Fibroblast of lung (primary cell): Measurements from ENCODE around the gene KEL. TPM values are rescaled to one million over a fixed set of nuclear protein-coding genes. Genes with fewer than 3 reads are reported as not detected.
A peak's percentile ranks its signal among the peaks of the same experiment; 100 is the strongest.

Source experiments
- DNase-seq, 2 donors: peaks; one replicate each; pipeline versions ENCODE4 v3.0.0 to v3.0.0-alpha.2; 2010; ENCODE audit warnings: low read depth in 2 of 2
- H2AFZ ChIP-seq: 2 replicates; pipeline ENCODE4 v1.5.1; 2012; ENCODE audit warnings: low read length, control low read depth, inconsistent platforms
- H3K27ac ChIP-seq: 2 replicates; pipeline ENCODE4 v1.5.1; 2011; ENCODE audit warnings: low read length, control low read depth; ENCODE audit not compliant: insufficient read depth
- H3K27me3 ChIP-seq: 2 replicates; pipeline ENCODE4 v1.5.1; 2011; ENCODE audit warnings: mild to moderate bottlenecking, low read length; ENCODE audit not compliant: control insufficient read depth, insufficient read depth
- H3K36me3 ChIP-seq: 2 replicates; pipeline ENCODE4 v1.5.1; 2011; ENCODE audit warnings: low read length; ENCODE audit not compliant: control insufficient read depth, insufficient read depth
- H3K4me1 ChIP-seq: 2 replicates; pipeline ENCODE4 v1.5.1; 2011; ENCODE audit warnings: low read length; ENCODE audit not compliant: control insufficient read depth, insufficient read depth; ENCODE audit errors: extremely low read depth
- H3K4me2 ChIP-seq: 2 replicates; pipeline ENCODE4 v1.5.1; 2011; ENCODE audit warnings: low read length, control low read depth; ENCODE audit not compliant: insufficient read depth; ENCODE audit errors: extremely low read depth
- H3K4me3 ChIP-seq, 4 experiments: fragments of 200-600 bp in 1 of 4; sonication (generic) in 1 of 4; replicated peaks in 1 of 4; 2 replicates each; pipeline ENCODE4 v1.5.1; 2011 to 2016; ENCODE audit warnings: low read length in 4 of 4, low read depth in 3 of 4, mild to moderate bottlenecking in 3 of 4, control low read depth in 2 of 4, inconsistent platforms in 1 of 4, mixed read lengths in 1 of 4; ENCODE audit not compliant: insufficient read depth in 1 of 4; ENCODE audit errors: control extremely low read depth in 1 of 4
- H3K79me2 ChIP-seq: 2 replicates; pipeline ENCODE4 v1.5.1; 2012; ENCODE audit warnings: mild to moderate bottlenecking, low read length, inconsistent platforms; ENCODE audit not compliant: control insufficient read depth, insufficient read depth
- H3K9ac ChIP-seq: 2 replicates; pipeline ENCODE4 v1.5.1; 2011; ENCODE audit warnings: mild to moderate bottlenecking, low read length, control low read depth; ENCODE audit not compliant: insufficient read depth
- H3K9me3 ChIP-seq: 2 replicates; pipeline ENCODE4 v1.5.1; 2012; ENCODE audit warnings: low read depth, low read length; ENCODE audit not compliant: control insufficient read depth, insufficient read depth
- H4K20me1 ChIP-seq: 2 replicates; pipeline ENCODE4 v1.5.1; 2011; ENCODE audit warnings: low read length; ENCODE audit not compliant: control insufficient read depth, insufficient read depth; ENCODE audit errors: extremely low read depth
- EZH2 ChIP-seq: IDR thresholded peaks from 2 replicates; pipeline ENCODE4 v1.5.1; 2012; ENCODE audit warnings: low read length, control low read depth, mild to moderate bottlenecking; ENCODE audit errors: missing control alignments
- polyA plus RNA-seq, 2 donors: library from polyadenylated mRNA; depleted of rRNA in 1 of 2; stranded (reverse) in 1 of 2; unstranded in 1 of 2; fragments of >200 nt; gene quantifications; 2 replicates each; pipeline ENCODE4 v1.2.1, GENCODE V29; 2011 to 2012; ENCODE audit warnings: missing spikeins in 1 of 2
- total RNA-seq: library from RNA; depleted of rRNA; stranded (reverse); fragments of >200 nt; gene quantifications from 2 replicates; pipeline ENCODE4 v1.2.1, GENCODE V29; 2014
- TF ChIP-seq, protein P1 (sequence below), 2 donors: IDR thresholded peaks in 1 of 2; conservative IDR thresholded peaks in 1 of 2; 1 replicate in 1 of 2; 2 replicates in 1 of 2; pipeline ENCODE4 v1.5.1; 2011 to 2012; ENCODE audit warnings: low read length in 2 of 2, control low read depth in 1 of 2, inconsistent platforms in 1 of 2, low read depth in 1 of 2, mild to moderate bottlenecking in 1 of 2

The KEL gene
- total and polyA plus RNA-seq, 2 donors (not counting 1 experiment from before 2014, with no cell fraction given) = 0.05 TPM; not detected in 1

DNA sequence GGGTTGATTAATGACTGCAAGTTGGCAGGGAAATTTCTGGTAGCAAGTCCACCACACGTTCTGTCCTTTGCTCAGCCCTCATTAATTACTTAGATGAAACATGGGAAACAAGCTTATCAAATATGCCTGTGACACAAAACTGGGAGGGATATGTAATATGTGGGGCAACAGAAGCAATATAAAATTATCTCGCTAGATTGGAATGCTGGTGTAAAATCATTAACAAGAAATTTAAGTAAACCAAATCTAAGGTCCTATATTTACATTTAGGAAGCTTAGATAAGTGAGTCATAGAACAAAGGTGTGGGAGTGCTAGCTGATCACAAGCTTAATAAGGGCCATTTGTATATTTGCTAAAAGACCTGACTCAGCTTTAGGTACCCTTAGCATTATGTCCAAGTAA is 52.1 kb downstream of the KEL start:
- Histone ChIP-seq H3K79me2 (no peaks in the 10 kb centered on the region), H3K9ac (no peak overlapping the region), H3K4me1 (no peaks in the 10 kb centered on the region), H2AFZ (no peak overlapping the region), H3K4me3 (no peak overlapping the region), H3K9me3 (no peaks in the 10 kb centered on the region), H4K20me1 (no peaks in the 10 kb centered on the region), H3K27me3 (no peaks in the 10 kb centered on the region), H3K27ac (no peak overlapping the region), H3K4me2 (no peak overlapping the region), H3K36me3 (no peaks in the 10 kb centered on the region)
- TF ChIP-seq EZH2 = no peak
- TF ChIP-seq, protein P1, sequence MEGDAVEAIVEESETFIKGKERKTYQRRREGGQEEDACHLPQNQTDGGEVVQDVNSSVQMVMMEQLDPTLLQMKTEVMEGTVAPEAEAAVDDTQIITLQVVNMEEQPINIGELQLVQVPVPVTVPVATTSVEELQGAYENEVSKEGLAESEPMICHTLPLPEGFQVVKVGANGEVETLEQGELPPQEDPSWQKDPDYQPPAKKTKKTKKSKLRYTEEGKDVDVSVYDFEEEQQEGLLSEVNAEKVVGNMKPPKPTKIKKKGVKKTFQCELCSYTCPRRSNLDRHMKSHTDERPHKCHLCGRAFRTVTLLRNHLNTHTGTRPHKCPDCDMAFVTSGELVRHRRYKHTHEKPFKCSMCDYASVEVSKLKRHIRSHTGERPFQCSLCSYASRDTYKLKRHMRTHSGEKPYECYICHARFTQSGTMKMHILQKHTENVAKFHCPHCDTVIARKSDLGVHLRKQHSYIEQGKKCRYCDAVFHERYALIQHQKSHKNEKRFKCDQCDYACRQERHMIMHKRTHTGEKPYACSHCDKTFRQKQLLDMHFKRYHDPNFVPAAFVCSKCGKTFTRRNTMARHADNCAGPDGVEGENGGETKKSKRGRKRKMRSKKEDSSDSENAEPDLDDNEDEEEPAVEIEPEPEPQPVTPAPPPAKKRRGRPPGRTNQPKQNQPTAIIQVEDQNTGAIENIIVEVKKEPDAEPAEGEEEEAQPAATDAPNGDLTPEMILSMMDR (conservative IDR thresholded peaks at IDR 0.05 in 1 of 2, IDR thresholded peaks at IDR 0.05 in 1 of 2; ENCODE audit: low read depth in 1 of 2, low read length in 2 of 2) = no peak
- peak in 1 of 2 donors; percentile 44 for DNase-seq

DNA sequence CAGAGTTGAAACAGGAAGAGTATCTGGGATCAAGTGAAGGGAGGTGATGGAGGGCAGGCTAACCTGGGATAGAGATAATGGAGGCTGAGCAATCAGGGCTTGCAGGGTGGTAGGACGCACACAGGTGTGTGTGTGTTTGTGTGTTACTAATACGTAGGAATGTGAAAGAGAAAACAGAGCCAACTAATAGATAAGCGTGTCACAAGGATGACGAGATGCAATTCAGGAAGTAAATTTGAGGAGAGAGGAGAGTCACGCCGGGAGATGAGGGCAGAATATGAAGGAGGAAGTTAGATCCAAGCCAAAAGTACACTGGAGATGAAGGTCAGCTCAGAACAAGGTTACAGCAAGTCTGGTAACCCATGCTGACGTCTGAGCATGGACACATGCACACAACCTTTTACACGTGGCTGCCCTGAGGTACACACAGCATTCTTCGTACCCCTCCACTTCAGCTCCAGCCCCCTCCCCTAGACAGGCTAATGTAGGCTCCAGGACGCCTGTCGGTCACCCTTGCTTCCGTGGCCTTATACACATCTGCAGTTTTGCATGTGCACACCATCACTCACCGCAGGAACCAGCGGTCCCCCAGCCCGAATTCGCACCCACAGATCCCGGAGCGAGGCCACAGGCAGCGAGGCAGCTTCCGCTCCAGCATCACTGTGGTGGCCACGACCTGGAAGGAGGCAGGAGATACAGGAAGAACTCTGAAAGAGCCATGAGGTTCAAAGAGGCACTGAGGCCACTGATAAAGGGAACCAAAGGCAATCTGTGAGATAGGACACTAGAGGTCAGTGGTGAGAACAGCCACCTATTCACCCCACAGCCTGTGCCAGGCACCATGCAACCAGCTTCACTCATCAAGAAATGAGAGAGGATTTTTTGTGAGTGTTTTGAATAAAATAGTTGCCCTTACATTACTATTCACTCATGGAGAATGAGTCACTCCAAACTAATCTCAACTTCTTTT is 53.0 kb downstream of the KEL start:
- no peaks in the 10 kb centered on the region for H3K79me2 ChIP-seq
- no peaks in the 10 kb centered on the region for H3K9me3 ChIP-seq

DNA sequence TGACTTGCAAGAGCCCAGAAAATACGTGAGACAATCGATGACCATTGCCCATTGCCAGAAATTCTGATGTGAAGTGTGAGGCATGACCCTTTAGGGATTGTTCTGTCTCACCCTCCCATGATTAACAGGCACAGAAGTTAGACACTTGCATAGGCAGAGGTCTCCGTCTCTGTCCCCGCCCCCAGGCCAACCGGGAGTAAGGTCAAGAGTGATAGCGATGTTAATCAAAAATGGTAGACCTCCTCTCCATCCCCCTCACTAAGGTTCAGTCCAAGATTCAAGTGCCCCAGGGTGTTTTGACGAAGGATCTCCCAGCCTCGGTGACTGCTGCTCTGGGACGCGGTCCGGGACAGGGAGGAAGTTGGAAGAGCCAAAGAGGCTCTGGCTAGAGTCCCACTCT is 53.9 kb downstream of the KEL start:
- H3K36me3 ChIP-seq = no peaks in the 10 kb centered on the region
- H3K4me3 ChIP-seq = no peak overlapping the region
- no peaks in the 10 kb centered on the region for H3K4me1 ChIP-seq
- no peak for TF ChIP-seq EZH2
- TF ChIP-seq, protein P1 (conservative IDR thresholded peaks at IDR 0.05 in 1 of 2, IDR thresholded peaks at IDR 0.05 in 1 of 2; ENCODE audit: low read depth in 1 of 2, low read length in 2 of 2) = no peak
- H3K79me2 ChIP-seq = no peaks in the 10 kb centered on the region
- H3K9me3 ChIP-seq = no peaks in the 10 kb centered on the region
- no peaks in the 10 kb centered on the region for H3K27me3 ChIP-seq
- H3K9ac ChIP-seq = no peak overlapping the region
- H4K20me1 ChIP-seq = no peaks in the 10 kb centered on the region
- no peak overlapping the region for H3K4me2 ChIP-seq
- no peak overlapping the region for H3K27ac ChIP-seq
- DNase-seq = no peak
- no peak overlapping the region for H2AFZ ChIP-seq

More for the DNA sequence above, 53.0 kb downstream of the KEL start:
- no peak overlapping the region for H3K4me2 ChIP-seq
- no peaks in the 10 kb centered on the region for H3K4me1 ChIP-seq
- no peak overlapping the region for H3K9ac ChIP-seq
- TF ChIP-seq EZH2 = no peak
- TF ChIP-seq, protein P1 (conservative IDR thresholded peaks at IDR 0.05 in 1 of 2, IDR thresholded peaks at IDR 0.05 in 1 of 2; ENCODE audit: low read depth in 1 of 2, low read length in 2 of 2) = no peak
- H4K20me1 ChIP-seq = no peaks in the 10 kb centered on the region
- no peaks in the 10 kb centered on the region for H3K27me3 ChIP-seq
- H3K4me3 ChIP-seq = no peak overlapping the region
- no peak overlapping the region for H3K27ac ChIP-seq
- no peak overlapping the region for H2AFZ ChIP-seq
- H3K36me3 ChIP-seq = no peaks in the 10 kb centered on the region
- no peak for DNase-seq
